Right lobe of liver (tissue), 4 donors: Measurements from ENCODE around the gene CTAG2.

Experiments used
- CTCF ChIP-seq, 4 donors: fragments of 200-600 bp in 3 of 4; fragments of 450-650 bp in 1 of 4; IDR thresholded peaks; one replicate each; pipeline versions ENCODE4 v1.5.1 to v1.8.0; 2016 to 2022; ENCODE audit warnings: antibody characterized with exemption in 4 of 4, mild to moderate bottlenecking in 2 of 4
- POLR2A ChIP-seq: fragments of 450-650 bp; IDR thresholded peaks from one replicate; pipeline ENCODE4 v1.6.1; 2017; ENCODE audit warnings: antibody characterized with exemption, mild to moderate bottlenecking
- donor health status: DM: no; HTN: no; CAD: no.
- donor health status: DM: no; HTN: no; CAD: no.
- donor health status: DM: no; HTN: yes; CAD: no.

- TF ChIP-seq POLR2A (no peak), CTCF (IDR thresholded peaks at IDR 0.05) (no peak)
These were observed 50.5 kb downstream of the CTAG2 start for GRCh38 chrX:154602766-154603437.
